HG03460 (cell line): ENCODE data around the gene HMSD.
"Not testable (repeated sequence)": the region's sequence is repeated elsewhere in the genome, so short reads cannot be mapped to it uniquely, and the experiment has no call there.

Source experiments
- ATAC-seq: cut with Tn5 transposase; IDR thresholded peaks from one replicate; pipeline ENCODE4 v1.9.1; 2021; ENCODE audit not compliant: unreplicated experiment

HMSD gene

GRCh38 chr18:63949068-63949737 lies at the start of gene HMSD:
HMSD (plus strand) TSS chr18:63949301; CDS start chr18:63953456, 4,155 bp downstream.
- ATAC-seq = peak; percentile 87

- ATAC-seq = no peak
Measured at GRCh38 chr18:63903851-63904570, 45.1 kb upstream of the HMSD start.

GRCh38 chr18:63904694-63905093 lies 44.4 kb upstream of the HMSD start:
- no peak for ATAC-seq

- no peak for ATAC-seq
Measured at GRCh38 chr18:63905361-63905760, 43.7 kb upstream of the HMSD start.

GRCh38 chr18:63906056-63906455 lies 43.0 kb upstream of the HMSD start:
- no peak for ATAC-seq

- ATAC-seq = peak; percentile 45
Measured at GRCh38 chr18:63907664-63908063, 41.4 kb upstream of the HMSD start, which contains the start of gene SERPINB10. SERPINB10 (plus strand) TSS chr18:63907958; CDS start chr18:63915511, 7,553 bp downstream.

- ATAC-seq = no peak
Measured at GRCh38 chr18:63908858-63909257, 40.2 kb upstream of the HMSD start.

- peak; percentile 78 for ATAC-seq
Measured at GRCh38 chr18:63909870-63910269, 39.2 kb upstream of the HMSD start.

GRCh38 chr18:63917817-63918216 lies 31.3 kb upstream of the HMSD start:
- no peak for ATAC-seq

GRCh38 chr18:63922049-63922448 lies 27.1 kb upstream of the HMSD start:
- no peak for ATAC-seq

GRCh38 chr18:63924551-63924950 lies 24.6 kb upstream of the HMSD start:
- ATAC-seq = no peak

GRCh38 chr18:63928331-63928730 lies 20.8 kb upstream of the HMSD start:
- no peak for ATAC-seq

GRCh38 chr18:63929369-63929768 lies 19.7 kb upstream of the HMSD start:
- not testable (repeated sequence) for ATAC-seq

- no peak for ATAC-seq
Measured at GRCh38 chr18:63930773-63931354, 18.2 kb upstream of the HMSD start.

GRCh38 chr18:63936156-63936931 lies 12.8 kb upstream of the HMSD start:
- peak; percentile 99 for ATAC-seq

- peak; percentile 19 for ATAC-seq
Measured at GRCh38 chr18:63936932-63937393, 12.1 kb upstream of the HMSD start.

- no peak for ATAC-seq
Measured at GRCh38 chr18:63940008-63940407, 9.1 kb upstream of the HMSD start.

GRCh38 chr18:63940543-63941050 lies 8.5 kb upstream of the HMSD start:
- not testable (repeated sequence) for ATAC-seq

GRCh38 chr18:63947051-63947790 lies 1.9 kb upstream of the HMSD start:
- no peak for ATAC-seq

- peak; percentile 40 for ATAC-seq
Measured at GRCh38 chr18:63951302-63951705, 2.2 kb downstream of the HMSD start.
